ENCODE results near the gene RAB43.
"Not testable (repeated sequence)": the region's sequence is repeated elsewhere in the genome, so short reads cannot be mapped to it uniquely, and the experiment has no call there.

Gene RAB43

DNA sequence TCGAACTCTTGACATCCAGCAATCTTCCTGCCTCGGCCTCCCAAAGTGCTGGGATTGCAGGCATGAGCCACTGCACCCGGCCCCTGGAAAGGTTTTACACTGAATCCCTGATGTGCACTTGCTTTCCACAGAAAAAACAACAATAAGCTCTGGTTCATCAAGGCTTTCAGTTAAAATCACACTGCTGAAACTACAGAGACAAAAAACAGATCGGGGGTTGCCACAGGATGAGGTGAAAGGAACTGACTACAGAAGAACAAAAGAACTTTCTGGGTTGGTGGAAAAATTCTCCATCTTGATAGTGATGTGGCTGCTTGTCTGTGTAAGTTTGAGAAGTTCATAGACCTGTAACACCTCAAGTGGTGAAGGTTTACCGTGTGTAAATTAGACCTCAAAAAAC lies 2.9 kb downstream of the RAB43 start:
- DNase-seq (ENCODE audit: extremely low read depth, low read depth): no peak
- TF ChIP-seq, protein P1, sequence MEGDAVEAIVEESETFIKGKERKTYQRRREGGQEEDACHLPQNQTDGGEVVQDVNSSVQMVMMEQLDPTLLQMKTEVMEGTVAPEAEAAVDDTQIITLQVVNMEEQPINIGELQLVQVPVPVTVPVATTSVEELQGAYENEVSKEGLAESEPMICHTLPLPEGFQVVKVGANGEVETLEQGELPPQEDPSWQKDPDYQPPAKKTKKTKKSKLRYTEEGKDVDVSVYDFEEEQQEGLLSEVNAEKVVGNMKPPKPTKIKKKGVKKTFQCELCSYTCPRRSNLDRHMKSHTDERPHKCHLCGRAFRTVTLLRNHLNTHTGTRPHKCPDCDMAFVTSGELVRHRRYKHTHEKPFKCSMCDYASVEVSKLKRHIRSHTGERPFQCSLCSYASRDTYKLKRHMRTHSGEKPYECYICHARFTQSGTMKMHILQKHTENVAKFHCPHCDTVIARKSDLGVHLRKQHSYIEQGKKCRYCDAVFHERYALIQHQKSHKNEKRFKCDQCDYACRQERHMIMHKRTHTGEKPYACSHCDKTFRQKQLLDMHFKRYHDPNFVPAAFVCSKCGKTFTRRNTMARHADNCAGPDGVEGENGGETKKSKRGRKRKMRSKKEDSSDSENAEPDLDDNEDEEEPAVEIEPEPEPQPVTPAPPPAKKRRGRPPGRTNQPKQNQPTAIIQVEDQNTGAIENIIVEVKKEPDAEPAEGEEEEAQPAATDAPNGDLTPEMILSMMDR (IDR thresholded peaks at IDR 0.05; ENCODE audit: low read depth, low read length): no peak

GRCh38 chr3:129117134-129117533 lies 4.5 kb downstream of the RAB43 start:
- TF ChIP-seq, protein P1 (IDR thresholded peaks at IDR 0.05; ENCODE audit: low read depth, low read length): no peak
- no peak for DNase-seq (ENCODE audit: extremely low read depth, low read depth)

- TF ChIP-seq, protein P1 (IDR thresholded peaks at IDR 0.05; ENCODE audit: low read depth, low read length): no peak
- no peak for DNase-seq (ENCODE audit: extremely low read depth, low read depth)
Measured at GRCh38 chr3:129116482-129116946, 5.1 kb downstream of the RAB43 start.

DNA sequence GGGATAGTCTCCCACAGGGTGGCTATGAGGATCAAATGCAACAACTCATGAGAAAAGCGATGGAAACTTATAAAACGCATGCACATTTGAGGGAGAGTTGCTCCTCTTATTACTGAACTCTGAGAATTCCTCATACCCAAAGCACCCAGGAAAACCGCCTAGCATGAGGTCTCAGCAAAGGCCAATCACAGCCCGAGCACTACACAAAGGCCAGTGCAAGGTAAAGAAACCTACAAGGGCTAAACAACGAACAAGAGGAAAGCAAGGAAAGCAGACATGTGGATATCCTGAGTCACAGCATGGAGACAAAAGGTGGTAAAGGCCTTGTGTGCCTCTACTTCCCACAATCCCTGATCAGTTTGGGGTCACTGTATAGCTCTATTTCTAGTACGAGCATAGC lies 7.1 kb downstream of the RAB43 start:
- DNase-seq (ENCODE audit: extremely low read depth, low read depth): no peak
- TF ChIP-seq, protein P1 (IDR thresholded peaks at IDR 0.05; ENCODE audit: low read depth, low read length): no peak

GRCh38 chr3:129112308-129113052 lies 9.1 kb downstream of the RAB43 start:
- DNase-seq (ENCODE audit: extremely low read depth, low read depth): peak; percentile 8
- TF ChIP-seq, protein P1 (IDR thresholded peaks at IDR 0.05; ENCODE audit: low read depth, low read length): no peak

GRCh38 chr3:129111076-129111780 lies 10.4 kb downstream of the RAB43 start:
- not testable (repeated sequence) for DNase-seq (ENCODE audit: extremely low read depth, low read depth)

GRCh38 chr3:129107793-129108192 lies 13.8 kb downstream of the RAB43 start:
- DNase-seq (ENCODE audit: extremely low read depth, low read depth): no peak

More at GRCh38 chr3:129107793-129108192, 13.8 kb downstream of the RAB43 start:
- TF ChIP-seq, protein P1 (IDR thresholded peaks at IDR 0.05; ENCODE audit: low read depth, low read length): no peak
